NCI-H128 (cell line): Measurements from ENCODE around the gene SLC38A9.

Source experiments
- DNase-seq: peaks from one replicate; lab custom pipeline; 2025; ENCODE audit not compliant: unreplicated experiment; lab: John Stamatoyannopoulos, UW

The SLC38A9 gene

DNA sequence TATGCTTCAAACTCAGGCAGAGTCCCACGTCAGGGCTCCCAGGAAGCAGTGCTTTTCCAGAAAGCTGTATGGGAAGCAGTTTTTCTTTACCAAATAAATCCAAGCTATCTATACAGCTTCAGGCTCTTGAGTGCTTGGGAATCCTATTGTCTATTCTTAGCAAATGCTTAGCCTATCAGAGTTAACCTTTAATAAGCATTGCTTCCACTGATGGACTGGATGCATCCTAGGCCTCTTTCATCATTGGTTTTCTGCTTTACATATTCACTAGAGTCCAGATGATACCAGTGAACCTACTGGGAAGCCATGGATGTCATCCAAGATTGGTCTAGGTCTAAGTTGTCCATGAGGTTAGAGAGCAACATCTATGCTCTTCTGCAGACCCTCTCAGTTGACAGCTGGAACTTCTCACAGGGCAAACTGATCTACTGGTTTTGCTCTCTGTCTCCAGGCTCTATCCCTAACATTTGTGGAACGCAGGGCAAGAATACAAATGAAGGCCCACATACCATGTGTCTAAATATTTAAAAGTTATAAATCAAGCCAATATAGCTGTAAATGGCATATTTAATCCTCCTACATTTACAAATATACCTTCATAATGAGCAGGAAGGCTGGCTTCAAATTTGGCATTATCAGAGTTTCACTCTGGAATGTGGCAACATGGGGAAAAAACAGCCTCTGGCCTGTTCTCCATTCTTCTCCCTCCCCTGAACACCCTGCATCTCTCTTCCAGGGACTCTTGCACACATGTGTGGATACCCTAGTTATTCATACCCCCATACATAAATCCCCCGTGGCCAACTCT lies 127.5 kb downstream of the SLC38A9 start:
- DNase-seq = no peak

DNA sequence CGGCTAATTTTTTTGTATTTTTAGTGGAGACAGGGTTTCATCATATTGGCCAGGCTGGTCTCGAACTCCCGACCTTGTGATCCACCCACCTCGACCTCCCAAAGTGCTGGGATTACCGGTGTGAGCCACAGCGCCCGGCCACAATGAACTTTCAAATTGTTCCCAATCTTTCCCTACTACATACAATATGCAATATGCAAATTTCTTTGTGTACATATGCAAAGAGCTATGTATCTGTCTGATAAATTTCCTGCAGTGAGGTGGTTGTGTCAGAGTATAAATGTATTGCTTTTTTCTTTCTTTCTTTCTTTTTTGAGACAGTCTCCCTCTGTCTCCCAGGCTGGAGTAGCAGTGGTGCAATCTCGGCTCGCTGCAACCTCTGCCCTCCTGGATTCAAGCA lies 128.5 kb downstream of the SLC38A9 start:
- DNase-seq = no peak

DNA sequence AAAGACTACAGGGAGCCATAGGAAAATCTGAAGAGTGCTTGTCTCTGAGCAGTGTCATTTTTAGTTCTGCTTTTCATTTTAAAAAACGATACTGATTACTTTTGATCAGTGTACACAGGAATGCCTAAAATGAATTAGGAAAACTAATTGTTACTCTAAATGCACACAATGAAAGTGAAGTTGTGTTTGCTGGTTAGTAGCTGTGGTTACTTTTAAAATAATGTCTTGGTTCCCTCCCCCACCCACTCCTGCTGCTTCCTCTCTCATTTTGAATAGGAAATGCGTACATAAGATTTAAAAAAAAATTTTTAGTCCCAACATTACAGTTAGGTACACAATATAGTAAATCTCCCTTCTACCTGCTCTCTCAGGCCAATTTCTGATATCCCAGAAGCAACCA lies 129.9 kb downstream of the SLC38A9 start:
- DNase-seq = no peak

DNA sequence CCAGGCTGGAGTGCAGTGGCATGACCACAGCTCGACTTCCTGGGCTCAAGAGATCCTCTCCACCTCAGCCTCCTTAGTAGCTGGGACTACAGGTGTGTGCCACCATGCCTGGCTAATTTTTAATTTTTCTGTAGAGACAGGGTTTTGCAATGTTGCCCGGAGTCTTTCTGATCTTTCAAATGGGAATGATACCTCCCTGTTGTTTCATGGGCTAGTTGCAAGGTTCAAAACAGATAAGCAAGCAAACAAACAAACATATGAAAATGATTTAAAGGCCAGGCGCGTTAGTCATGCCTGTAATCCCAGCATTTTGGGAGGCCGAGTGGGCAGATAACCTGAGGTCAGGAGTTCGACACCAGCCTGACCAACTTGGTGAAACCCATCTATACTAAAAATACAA lies 132.1 kb downstream of the SLC38A9 start:
- DNase-seq = no peak

DNA sequence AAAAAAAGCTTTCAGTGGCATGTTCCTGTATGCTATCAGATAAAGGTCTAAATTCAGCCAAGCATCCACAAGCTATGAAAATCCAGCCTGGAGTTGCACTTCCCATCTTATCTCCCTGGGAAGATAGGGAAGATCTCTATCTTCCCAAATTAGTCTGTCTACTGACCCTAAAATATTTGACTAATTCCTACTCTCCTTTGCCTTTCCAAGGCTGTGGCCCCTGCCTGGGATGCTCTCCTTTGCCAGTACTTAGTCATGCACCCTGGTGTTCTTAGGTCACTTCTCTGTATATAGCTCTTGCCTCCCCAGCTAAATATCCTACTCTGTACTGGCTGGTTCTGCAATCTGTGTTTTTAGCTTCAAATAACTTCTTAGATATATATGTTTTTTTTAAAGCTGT lies 133.4 kb downstream of the SLC38A9 start:
- no peak for DNase-seq

DNA sequence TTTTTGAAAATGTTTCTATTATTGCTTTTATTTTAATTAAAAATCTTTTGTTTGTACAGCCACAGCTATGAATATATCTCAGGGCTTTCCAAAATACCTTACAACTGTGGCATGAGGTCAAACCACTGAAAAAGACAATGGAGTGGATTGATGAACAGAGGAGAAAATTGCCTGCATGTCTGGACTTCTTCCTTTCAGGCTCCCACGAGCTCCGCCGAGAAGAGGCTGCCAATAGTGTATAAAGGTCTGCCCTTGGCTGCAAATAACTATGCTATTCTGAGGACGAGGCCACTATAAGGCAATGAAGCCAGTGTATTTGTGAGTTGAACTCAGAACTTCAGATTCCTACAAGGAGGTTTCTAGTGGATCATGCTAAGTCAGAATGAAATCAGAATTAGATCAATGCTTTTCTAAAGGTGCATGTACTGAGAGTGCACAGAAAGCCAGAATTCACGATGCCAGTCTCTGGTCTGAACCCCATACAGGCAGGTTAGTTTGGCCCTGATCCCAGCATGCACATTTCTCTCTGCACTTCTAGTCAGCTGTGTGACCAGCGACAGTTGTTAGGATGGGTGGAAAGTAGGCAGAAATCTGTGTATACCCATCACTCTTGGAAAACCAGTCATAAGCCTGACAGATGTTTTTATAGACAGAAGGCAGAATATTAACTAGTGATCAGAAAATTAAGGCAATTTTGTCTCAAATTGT lies 134.6 kb downstream of the SLC38A9 start:
- DNase-seq = no peak

DNA sequence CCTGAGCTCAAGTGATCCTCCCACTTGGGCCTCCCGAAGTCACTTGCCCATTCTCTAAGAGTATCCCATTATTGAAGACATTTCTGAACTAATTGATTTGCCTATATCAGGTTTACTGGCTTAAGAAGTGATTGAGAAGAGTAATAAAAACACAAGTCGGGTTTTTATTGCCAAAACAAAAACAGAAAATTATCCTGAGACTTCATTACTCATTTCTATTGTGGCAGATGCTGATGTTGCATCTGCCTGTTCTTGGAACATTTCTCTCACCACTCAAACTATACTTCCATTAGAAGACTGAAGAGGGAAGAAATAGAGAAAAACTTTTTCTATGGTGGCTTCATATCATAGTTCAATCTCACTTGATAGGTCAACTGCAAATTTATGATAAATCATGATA lies 135.5 kb downstream of the SLC38A9 start:
- DNase-seq = no peak
